ENCODE results near the gene AGPAT2.

The AGPAT2 gene

GRCh38 chr9:136671646-136672430, 15.4 kb downstream of the AGPAT2 start:
- no peak for DNase-seq

GRCh38 chr9:136671254-136671614, 16.0 kb downstream of the AGPAT2 start:
- no peak for DNase-seq

GRCh38 chr9:136670576-136671253, 16.5 kb downstream of the AGPAT2 start:
- no peak for DNase-seq

GRCh38 chr9:136669791-136670464, 17.3 kb downstream of the AGPAT2 start:
- DNase-seq, result no peak

GRCh38 chr9:136668983-136669790, 18.1 kb downstream of the AGPAT2 start:
- DNase-seq, result no peak

GRCh38 chr9:136667940-136668760, 19.1 kb downstream of the AGPAT2 start:
- DNase-seq, result no peak

GRCh38 chr9:136667214-136667939, 19.9 kb downstream of the AGPAT2 start:
- no peak for DNase-seq

GRCh38 chr9:136666372-136667213, 20.7 kb downstream of the AGPAT2 start:
- no peak for DNase-seq

GRCh38 chr9:136665704-136666371, 21.4 kb downstream of the AGPAT2 start:
- DNase-seq, result no peak

GRCh38 chr9:136665111-136665703, 22.1 kb downstream of the AGPAT2 start:
- DNase-seq, result no peak

GRCh38 chr9:136664000-136664915, 23.0 kb downstream of the AGPAT2 start:
- DNase-seq, result no peak

- no peak for DNase-seq
Observed at GRCh38 chr9:136662656-136663581, 24.3 kb downstream of the AGPAT2 start, which contains the start of gene EGFL7. TSS of gene EGFL7 (plus strand) at chr9:136662916. CDS start at chr9:136668283, 5,367 bp downstream.

GRCh38 chr9:136662326-136662655, 25.0 kb downstream of the AGPAT2 start:
- DNase-seq, result no peak

GRCh38 chr9:136661641-136662325, 25.5 kb downstream of the AGPAT2 start:
- DNase-seq, result no peak

- no peak for DNase-seq
Observed at GRCh38 chr9:136660971-136661550, 26.2 kb downstream of the AGPAT2 start.

All from left hindlimb (tissue), 1 donor.